EH (cell line): ENCODE results near the gene RABGAP1.
A peak's percentile ranks its signal among the peaks of the same experiment; 100 is the strongest.

Source experiments
- DNase-seq: peaks from one replicate; pipeline ENCODE4 v3.0.0-alpha.2; 2015; ENCODE audit warnings: low read depth

RABGAP1 gene

GRCh38 chr9:123048748-123049147 is 107.9 kb downstream of the RABGAP1 start:
- DNase-seq = peak; percentile 89

DNA sequence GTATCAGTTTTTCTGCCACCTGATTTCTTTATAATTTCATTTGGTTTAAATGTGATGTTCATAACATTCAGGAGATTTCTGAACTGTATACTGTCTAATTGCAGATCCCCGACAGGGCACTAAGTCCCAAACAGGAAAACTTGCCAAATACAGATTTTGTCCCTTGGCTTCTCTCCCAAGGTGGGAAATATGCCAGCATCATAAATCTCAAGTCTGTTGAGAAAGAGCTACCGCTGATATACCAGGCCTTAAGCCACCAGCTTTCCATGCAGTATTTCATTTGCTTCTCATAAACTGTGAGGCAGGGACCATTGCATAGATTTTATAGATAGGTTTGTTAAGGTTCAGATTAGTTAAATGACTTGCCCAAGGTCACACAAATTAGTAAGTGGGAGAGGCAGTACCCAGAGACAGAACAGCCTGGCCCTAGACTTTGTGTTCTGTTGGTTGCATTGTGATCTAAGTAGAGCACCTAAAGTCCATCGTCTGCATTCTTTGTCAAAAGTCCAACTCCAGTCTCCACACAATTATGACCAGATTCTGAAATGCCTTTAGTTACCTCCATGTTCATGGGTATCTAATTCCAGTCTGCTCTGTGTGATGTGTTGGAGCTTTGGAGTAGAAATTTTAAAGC is 108.9 kb downstream of the RABGAP1 start:
- DNase-seq = peak; percentile 83

- no peak for DNase-seq
Observed at GRCh38 chr9:123053046-123053445, 112.2 kb downstream of the RABGAP1 start.

DNA sequence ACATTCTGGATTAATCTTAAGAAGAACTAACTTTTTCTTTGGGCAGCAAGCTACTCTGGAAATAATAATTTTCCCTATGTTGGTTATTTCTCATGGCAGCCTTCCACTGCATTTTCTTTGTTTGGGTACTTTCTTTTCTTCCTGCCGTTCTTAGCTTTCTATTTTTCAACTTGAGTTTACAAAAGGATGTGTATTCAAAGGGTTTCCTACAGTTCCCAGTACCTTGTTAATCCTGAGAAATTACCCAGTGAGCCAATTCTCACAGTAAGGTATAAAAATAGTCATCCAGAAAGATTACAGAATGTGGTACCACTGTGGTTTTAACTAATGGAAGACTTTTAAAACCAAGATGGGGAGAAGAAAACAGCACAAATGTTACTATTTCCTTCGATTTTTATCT is 112.9 kb downstream of the RABGAP1 start:
- DNase-seq = no peak

GRCh38 chr9:123058834-123059233 is 118.0 kb downstream of the RABGAP1 start:
- peak; percentile 70 for DNase-seq

DNA sequence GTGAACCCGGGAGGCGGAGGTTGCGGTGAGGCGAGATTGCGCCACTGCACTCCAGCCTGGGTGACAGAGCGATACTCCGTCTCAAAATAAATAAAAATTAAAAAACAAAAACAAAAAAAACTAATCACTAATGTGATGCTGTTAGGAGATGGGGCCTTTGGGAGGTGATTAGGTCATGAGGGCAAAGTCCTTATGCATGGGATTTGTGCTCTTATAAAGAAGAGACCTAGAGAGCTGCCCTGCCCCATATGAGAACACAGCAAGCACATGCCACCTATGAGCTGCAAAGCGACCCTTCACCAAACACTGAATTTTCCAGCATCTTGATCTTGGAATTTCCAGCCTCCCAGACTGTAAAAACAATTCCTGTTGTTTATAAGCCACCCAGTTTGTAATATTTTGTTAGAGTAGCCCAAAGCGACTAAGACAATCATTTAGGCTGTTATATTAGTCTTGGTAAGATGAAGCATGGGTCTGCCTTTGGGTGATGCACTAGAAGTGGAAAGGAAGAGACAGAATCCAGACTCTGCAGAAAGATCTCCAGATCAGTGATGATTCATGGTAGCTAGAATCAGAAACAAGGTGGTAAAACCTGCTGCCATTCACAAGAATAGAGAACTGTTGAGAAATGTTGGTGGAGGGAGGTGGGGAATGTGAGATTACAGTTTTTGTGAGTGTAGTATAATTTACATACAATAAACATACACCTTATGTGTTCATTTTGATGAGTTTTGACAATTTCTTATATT is 118.8 kb downstream of the RABGAP1 start:
- no peak for DNase-seq

GRCh38 chr9:123061216-123061615 is 120.4 kb downstream of the RABGAP1 start:
- no peak for DNase-seq

- peak; percentile 76 for DNase-seq
Observed at GRCh38 chr9:123062351-123063176, 121.7 kb downstream of the RABGAP1 start.

DNA sequence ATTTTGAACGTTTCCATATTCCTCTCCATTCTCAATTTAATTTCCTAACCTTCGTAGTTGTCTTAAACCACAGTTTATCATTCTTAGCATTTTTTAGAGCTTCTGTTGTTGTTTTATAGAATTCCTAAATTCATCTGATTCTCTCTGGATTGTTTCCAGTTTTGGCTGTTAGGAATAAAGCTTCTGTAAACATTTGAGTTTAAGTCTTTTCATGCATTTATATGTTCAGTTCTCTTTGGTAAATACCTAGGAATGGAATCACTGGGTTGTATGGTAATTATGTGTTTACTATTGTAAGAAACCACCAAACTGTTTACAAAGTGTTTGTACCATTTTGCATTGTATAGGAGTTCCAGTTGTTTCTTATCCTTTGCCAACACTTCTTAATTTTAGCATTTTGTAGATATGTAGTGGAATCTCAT is 122.4 kb downstream of the RABGAP1 start:
- peak; percentile 89 for DNase-seq

- DNase-seq = no peak
Observed at GRCh38 chr9:123063896-123064295, 123.1 kb downstream of the RABGAP1 start.

GRCh38 chr9:123064716-123065115 is 123.9 kb downstream of the RABGAP1 start:
- DNase-seq = peak; percentile 62

DNA sequence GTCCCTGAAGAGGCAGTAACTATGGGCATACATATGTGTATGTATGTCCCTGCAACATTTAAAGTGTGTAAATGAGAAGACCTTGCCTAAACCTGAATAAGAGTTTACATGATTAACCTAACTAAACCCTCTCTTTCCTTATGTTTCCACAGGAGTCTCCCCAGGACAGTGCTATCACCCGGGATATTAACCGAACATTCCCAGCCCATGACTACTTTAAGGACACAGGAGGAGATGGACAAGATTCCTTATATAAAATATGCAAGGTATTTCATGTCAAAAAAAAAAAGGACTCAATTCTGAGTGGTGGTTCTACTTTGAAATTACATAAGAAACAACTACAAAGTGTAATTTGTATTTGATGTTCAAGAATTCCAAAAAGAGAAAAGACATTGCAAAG is 124.4 kb downstream of the RABGAP1 start:
- DNase-seq = peak; percentile 77

DNA sequence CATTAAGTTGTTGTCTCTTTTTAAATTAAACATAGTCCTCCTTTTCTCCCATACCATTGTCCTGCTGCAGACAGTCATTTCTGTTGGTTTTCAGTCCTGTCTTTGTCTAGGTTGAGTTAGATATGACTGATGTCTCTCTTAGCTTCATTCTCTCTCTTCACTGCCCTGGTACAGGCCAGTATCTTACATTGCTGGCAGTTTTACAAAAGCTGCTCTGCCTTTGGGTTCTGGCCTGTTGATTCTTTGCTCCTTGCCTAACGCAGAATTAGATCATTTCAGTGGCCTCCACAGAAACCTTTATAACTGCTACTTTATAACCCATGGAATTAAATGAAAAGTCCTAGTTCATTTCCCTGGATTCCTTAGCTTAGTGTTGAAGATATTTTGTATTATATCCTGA is 126.3 kb downstream of the RABGAP1 start:
- no peak for DNase-seq

- peak; percentile 98 for DNase-seq
Observed at GRCh38 chr9:123069010-123069481, 128.2 kb downstream of the RABGAP1 start.

GRCh38 chr9:123070198-123070597 is 129.4 kb downstream of the RABGAP1 start:
- DNase-seq = no peak

DNA sequence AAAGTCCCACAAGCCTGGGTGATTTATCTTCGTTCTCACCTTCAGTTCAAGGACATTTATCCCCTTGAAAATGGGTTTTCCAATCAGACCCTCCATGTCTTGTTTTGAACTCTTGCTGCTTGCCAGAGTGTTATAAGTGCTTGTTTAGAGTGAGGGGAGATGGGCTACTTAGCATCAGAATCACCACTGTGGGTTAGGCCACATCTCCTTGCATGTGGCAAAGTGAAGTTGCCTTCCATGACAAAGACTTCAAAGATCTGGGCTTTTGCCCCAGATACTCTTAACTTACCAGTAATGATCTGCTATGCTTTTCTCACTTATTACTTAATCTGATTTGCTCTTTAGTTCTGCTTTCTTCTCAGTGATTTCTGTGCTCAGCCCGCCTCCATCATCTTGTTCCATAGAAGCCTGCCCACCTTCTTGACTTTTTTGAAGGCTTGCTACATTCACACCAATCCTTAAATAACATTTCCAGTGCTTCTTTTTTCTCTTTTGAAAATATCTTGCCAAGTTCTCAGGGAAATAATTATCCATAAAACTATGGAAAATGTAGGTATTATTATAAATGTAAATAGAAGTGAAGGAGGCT is 131.7 kb downstream of the RABGAP1 start:
- DNase-seq = no peak

GRCh38 chr9:123073441-123073840 is 132.6 kb downstream of the RABGAP1 start:
- no peak for DNase-seq

DNA sequence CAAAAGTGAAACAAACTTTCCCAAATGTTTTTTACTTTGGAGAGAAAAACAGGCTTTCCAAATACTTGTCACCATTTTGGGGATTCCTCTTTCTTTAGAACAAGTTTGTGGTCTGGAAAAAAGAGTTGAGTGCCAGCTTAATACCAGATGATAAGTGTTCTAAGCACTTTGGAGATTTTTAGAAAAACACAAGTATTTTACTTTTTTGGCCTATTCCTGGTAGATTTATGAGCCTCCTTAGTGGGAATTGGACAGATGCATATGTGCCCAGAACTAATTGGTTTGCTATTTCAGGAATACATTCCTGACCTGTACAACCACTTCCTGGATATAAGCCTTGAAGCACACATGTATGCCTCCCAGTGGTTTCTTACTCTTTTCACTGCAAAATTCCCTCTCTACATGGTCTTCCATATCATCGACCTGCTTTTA is 133.2 kb downstream of the RABGAP1 start:
- peak; percentile 95 for DNase-seq

- DNase-seq = no peak
Observed at GRCh38 chr9:123074628-123075027, 133.8 kb downstream of the RABGAP1 start.

DNA sequence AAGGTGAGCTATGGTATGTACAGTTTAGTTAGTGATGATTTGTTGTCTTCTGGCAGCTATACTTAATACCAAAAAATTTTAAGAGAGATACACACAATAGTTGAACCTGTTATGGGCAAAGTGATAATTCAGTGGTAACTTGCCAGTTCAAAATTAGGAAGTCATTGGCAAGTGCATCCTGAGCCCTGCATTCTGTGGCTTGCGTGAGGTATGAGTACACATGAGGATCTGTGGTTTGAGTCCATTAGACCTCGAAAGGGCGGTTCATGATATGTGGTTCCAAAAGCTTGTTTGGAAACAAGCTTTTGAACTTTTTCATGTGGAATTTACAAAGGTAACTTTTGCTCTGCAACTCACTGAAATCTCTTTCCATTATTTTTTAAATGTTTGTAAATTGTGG is 139.6 kb downstream of the RABGAP1 start:
- no peak for DNase-seq

DNA sequence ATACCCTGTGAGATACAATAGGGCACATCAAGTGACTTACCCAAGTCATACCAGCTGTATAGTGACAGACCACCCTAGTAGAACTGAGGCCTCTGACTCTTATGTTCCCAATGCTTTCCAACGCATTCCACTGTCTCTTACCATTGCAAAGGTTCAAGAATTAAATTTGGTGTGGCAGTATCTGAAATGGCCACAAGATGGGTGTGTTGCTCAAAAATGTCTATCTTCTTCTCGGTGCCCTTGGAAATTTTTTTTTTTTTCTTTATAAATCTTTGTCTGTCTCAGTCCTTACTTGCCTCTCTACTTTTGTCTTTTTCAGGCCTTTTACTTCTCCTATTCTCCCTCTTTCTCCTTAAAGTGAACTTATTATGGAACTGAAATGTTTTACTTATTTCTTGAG is 141.0 kb downstream of the RABGAP1 start:
- DNase-seq = peak; percentile 67

DNA sequence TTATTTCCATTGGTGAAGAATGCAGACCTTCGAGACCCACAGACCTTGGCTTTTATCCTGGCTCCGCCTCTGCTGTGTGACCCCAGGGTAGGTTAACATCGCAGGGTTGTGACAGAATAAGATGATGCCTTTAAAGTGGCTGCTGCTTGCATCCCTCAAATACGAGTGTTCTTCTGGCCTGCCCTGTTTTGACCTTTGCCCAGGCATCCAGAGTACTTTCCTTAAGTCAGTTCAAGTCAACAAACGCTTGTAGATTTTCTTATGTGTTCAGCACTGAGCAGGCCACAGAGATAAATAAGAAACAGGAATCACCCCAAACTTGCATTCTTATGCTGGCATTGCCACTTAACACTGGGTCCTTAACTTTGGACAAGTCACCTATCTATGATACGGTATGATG is 142.9 kb downstream of the RABGAP1 start:
- DNase-seq = no peak
